ENCODE results near the gene TRIB2.

The TRIB2 gene

GRCh38 chr2:12718711-12719399 is 2.1 kb downstream of the TRIB2 start:
- no peak for TF ChIP-seq CTCF (IDR thresholded peaks at IDR 0.05; ENCODE audit: control insufficient read depth, insufficient read depth, low read depth, low read length, missing control alignments)
- DNase-seq (ENCODE audit: low read depth) = no peak
- H3K4me3 ChIP-seq (ENCODE audit: control insufficient read depth, low read depth, low read length) = peak overlapping the region; percentile 95

- peak overlapping the region; percentile 95 for H3K4me3 ChIP-seq (ENCODE audit: control insufficient read depth, low read depth, low read length)
- DNase-seq (ENCODE audit: low read depth) = no peak
- TF ChIP-seq CTCF (IDR thresholded peaks at IDR 0.05; ENCODE audit: control insufficient read depth, insufficient read depth, low read depth, low read length, missing control alignments) = no peak
Measured at GRCh38 chr2:12719400-12720277, 2.9 kb downstream of the TRIB2 start.

GRCh38 chr2:12720278-12720620 is 3.5 kb downstream of the TRIB2 start:
- no peak for TF ChIP-seq CTCF (IDR thresholded peaks at IDR 0.05; ENCODE audit: control insufficient read depth, insufficient read depth, low read depth, low read length, missing control alignments)
- DNase-seq (ENCODE audit: low read depth) = no peak
- peak overlapping the region; percentile 95 for H3K4me3 ChIP-seq (ENCODE audit: control insufficient read depth, low read depth, low read length)

- TF ChIP-seq CTCF (IDR thresholded peaks at IDR 0.05; ENCODE audit: control insufficient read depth, insufficient read depth, low read depth, low read length, missing control alignments) = no peak
- DNase-seq (ENCODE audit: low read depth) = no peak
- H3K4me3 ChIP-seq (ENCODE audit: control insufficient read depth, low read depth, low read length) = peak overlapping the region; percentile 95
Measured at GRCh38 chr2:12720754-12721378, 4.1 kb downstream of the TRIB2 start.

GRCh38 chr2:12721566-12722446 is 5.1 kb downstream of the TRIB2 start:
- H3K4me3 ChIP-seq (ENCODE audit: control insufficient read depth, low read depth, low read length) = peak overlapping the region; percentile 95
- no peak for TF ChIP-seq CTCF (IDR thresholded peaks at IDR 0.05; ENCODE audit: control insufficient read depth, insufficient read depth, low read depth, low read length, missing control alignments)
- DNase-seq (ENCODE audit: low read depth) = peak; percentile 97

Measured in AG09309 (cell line).